Lower leg skin (tissue), 4 donors: ENCODE measurements around the gene FUT8. TPM values are rescaled to one million over a fixed set of nuclear protein-coding genes. Genes with fewer than 3 reads are reported as not detected.

Experiments
- DNase-seq, 2 donors: peaks; one replicate each; pipeline ENCODE4 v3.0.0-alpha.2; 2019; ENCODE audit warnings: low spot score in 2 of 2
- H3K4me3 ChIP-seq: fragments of 200-600 bp; sonication (generic); 2 replicates; pipeline ENCODE4 v1.5.1; 2017; ENCODE audit warnings: mild to moderate bottlenecking, low read depth; ENCODE audit not compliant: poor library complexity, severe bottlenecking
- CTCF ChIP-seq, 3 donors: fragments of 450-650 bp; IDR thresholded peaks; one replicate each; pipeline ENCODE4 v1.5.1; 2016; ENCODE audit warnings: antibody characterized with exemption in 3 of 3, mild to moderate bottlenecking in 3 of 3, moderate library complexity in 2 of 3
- POLR2A ChIP-seq, 2 donors: fragments of 450-650 bp; IDR thresholded peaks; one replicate each; pipeline ENCODE4 v1.6.1; 2016 to 2017; ENCODE audit warnings: antibody characterized with exemption in 2 of 2, mild to moderate bottlenecking in 1 of 2, moderate library complexity in 1 of 2
- WGBS, 2 donors: methylation state at CpG; one replicate each; pipeline ENCODE4 v1.1.5; 2018; 5-methylcytosine and 5-hydroxymethylcytosine counted together
- intact Hi-C: fragments of 100-400 bp; cut with DNase I; formaldehyde crosslinking; loops from one replicate; pipeline ENCODE4 v1.15.0; 2023; ENCODE audit warnings: low total_unique reads
- total RNA-seq, 4 donors: library from RNA; depleted of rRNA; stranded (reverse); fragments of >200 nt; gene quantifications; one replicate each; pipeline ENCODE4 v1.1.0, GENCODE V29; 2016

Gene FUT8
- total RNA-seq, 4 donors from 2014 or later: 17.9 to 28.0 (median 25.2) TPM

DNA sequence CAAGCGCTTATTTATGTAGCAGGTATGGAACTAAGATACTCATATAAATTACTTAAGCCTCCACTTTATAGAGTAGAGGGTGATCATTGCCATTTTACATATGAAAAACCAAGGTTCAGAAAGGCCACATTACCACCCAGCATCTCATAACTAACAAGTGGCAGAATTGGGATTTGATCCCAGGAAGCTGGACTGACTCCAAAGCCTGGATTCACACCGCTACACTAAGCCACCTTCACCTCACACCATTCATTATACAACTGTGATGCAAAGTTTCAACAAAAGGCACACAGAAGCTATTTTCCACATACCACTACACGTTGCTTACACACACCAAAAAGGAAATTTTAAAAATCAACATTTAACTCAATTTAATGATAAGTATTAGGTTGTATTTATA is 370.6 kb downstream of the FUT8 start:
- intact Hi-C loops: no loop called here
- DNase-seq: no peak
- H3K4me3 ChIP-seq: no peak overlapping the region
- no peak for TF ChIP-seq CTCF (IDR thresholded peaks at IDR 0.05)
- no peak for TF ChIP-seq POLR2A (IDR thresholded peaks at IDR 0.05)
- WGBS, 2 donors: 81 to 82% methylated on average over 3 of the region's 3 CpGs

DNA sequence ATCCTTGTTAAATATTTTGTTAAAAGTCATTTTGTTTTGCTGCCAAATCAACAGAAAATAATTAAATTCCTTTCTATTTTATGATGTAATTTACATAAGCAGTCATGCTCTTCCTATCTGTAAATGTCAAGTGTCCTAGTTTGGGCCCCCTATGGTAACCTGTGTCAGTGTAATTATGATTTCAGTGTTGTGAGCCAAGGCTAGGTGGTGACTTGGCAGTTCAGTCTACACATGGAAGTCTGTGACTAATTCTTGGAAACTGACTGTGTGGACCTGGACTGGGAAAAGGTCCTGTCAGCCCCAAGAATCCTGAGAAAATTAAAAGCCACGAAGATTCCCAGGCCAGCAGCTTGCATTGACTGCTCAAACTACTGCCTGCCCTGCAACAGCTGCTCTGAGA is 371.0 kb downstream of the FUT8 start:
- intact Hi-C loops: no loop called here
- DNase-seq: no peak
- no peak overlapping the region for H3K4me3 ChIP-seq
- WGBS, 2 donors: 67 to 70% methylated on average over 1 of the region's 1 CpG
- TF ChIP-seq POLR2A (IDR thresholded peaks at IDR 0.05) (no peak), CTCF (IDR thresholded peaks at IDR 0.05) (no peak)

DNA sequence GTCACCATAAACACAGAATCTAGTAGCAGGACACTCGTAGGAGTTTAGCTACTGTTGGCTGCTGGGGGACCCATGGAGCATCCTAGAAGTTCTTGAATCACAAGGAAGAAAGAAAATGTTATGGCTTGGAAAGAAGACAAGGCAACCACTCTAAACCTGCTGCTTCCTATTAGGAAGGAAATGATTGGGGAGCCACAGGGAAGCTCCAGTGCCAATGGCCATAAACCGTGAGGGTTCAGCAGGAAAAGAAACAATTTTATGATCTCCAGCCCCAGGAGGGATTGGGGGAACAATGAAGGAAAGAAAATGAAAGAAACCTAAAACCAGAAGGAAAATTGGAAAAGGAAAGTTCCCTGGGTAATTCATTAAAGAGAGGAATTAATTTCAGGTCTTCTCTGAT is 372.0 kb downstream of the FUT8 start:
- no peak for DNase-seq

DNA sequence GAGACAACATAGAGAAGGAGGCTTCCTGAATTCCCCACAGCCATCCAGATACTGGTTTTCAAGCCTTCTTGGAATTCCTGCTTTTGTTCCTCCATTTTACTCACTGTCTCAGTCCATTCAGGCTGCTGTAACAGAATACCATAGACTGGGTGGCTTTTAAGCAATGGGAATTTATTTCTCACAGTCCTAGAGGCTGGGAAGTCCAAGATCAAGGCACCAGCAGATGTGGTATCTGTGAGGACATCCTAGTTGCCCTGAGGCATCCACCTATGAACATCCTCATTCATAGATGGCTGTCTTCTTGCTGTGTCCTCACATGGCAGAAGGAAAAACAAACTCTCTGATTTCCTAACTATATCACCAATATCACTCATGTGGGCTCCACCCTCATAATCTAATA is 374.9 kb downstream of the FUT8 start:
- DNase-seq: no peak
- TF ChIP-seq CTCF (IDR thresholded peaks at IDR 0.05) (no peak), POLR2A (IDR thresholded peaks at IDR 0.05) (no peak)
- H3K4me3 ChIP-seq: no peak overlapping the region
- intact Hi-C loops: no loop called here

More for the DNA sequence above, 372.0 kb downstream of the FUT8 start:
- intact Hi-C loops: no loop called here
- TF ChIP-seq POLR2A (IDR thresholded peaks at IDR 0.05) (no peak), CTCF (IDR thresholded peaks at IDR 0.05) (no peak)
- no peak overlapping the region for H3K4me3 ChIP-seq
- WGBS, 2 donors: 82 to 83% methylated on average over 2 of the region's 2 CpGs

DNA sequence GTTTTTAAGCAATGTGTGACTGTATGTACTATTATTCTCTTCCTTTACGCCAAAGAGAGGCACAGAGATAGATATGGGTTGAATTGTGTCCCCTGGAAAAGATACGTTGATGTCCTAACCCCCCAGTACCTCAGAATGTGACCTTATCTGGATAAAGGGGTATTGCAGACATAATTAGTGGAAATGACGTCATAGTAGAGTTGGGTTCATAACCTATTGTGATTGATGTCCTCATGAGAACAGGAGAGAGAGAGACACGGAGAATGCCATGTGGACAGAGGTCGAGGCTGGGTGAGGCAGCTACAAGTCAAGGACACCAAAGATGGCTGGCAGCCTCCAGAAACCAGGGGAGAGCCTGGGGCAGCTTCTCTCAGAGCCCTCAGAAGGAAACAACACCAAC is 376.3 kb downstream of the FUT8 start:
- DNase-seq: no peak
- intact Hi-C loops: no loop called here
- H3K4me3 ChIP-seq: no peak overlapping the region
- 71 to 84% methylated on average over 5 of the region's 5 CpGs for WGBS, 2 donors
- TF ChIP-seq POLR2A (IDR thresholded peaks at IDR 0.05) (no peak), CTCF (IDR thresholded peaks at IDR 0.05) (no peak)

GRCh38 chr14:65789363-65789762 is 376.8 kb downstream of the FUT8 start:
- WGBS, 2 donors: 64 to 74% methylated on average over 14 of the region's 14 CpGs
- no peak for DNase-seq
- intact Hi-C loops: no loop called here
- H3K4me3 ChIP-seq: no peak overlapping the region
- no peak for TF ChIP-seq CTCF (IDR thresholded peaks at IDR 0.05)
- no peak for TF ChIP-seq POLR2A (IDR thresholded peaks at IDR 0.05)
